ENCODE measurements around the gene EVI2A. TPM values are rescaled to one million over a fixed set of nuclear protein-coding genes. Genes with fewer than 3 reads are reported as not detected.

Gene EVI2A
- total RNA-seq, 2 experiments from 2014 or later = 37.8 to 38.4 TPM

DNA sequence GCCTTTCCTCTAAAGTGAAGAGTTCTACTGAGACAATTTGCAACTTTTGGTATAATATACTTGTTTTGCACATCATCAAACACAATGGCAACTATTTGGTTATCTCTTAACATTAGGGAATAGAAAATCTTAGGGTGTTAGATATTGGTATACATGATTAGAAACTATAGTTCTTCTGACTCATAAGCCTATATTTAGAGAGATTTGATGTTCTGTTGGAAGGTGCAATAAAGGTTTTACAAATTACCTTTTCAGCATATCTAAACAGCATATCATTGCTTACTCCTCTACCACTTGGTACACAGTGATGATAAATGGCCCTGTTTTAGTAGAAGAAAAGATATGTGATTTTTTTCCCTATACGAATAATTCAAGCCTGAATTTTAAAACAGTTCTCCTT lies 13.8 kb downstream of the EVI2A start:
- Histone ChIP-seq H3K27ac (ENCODE audit: low read depth in 1 of 2, low read length in 2 of 2) (peak overlapping the region; percentile 74 to 93), H3K4me1 (ENCODE audit: insufficient read depth, low read length) (peaks cover 20% of the 10 kb centered on the region), H3K36me3 (ENCODE audit: insufficient read depth, low read length) (peaks cover 48% of the 10 kb centered on the region), H3K9me3 (ENCODE audit: control insufficient read depth in 1 of 2, insufficient read depth in 1 of 2, low read length in 2 of 2) (peaks cover 0 to 2% of the 10 kb centered on the region in 2 experiments), H3K4me3 (ENCODE audit: low read length) (peak overlapping the region; percentile 67), H3K27me3 (ENCODE audit: control insufficient read depth in 1 of 2, insufficient read depth in 2 of 2, low read length in 2 of 2) (no peaks in the 10 kb centered on the region)
- H3K4me3 Mint-ChIP-seq = peak overlapping the region; percentile 92
- H3K4me1 Mint-ChIP-seq (ENCODE audit: low read depth) = peaks cover 72% of the 10 kb centered on the region
- TF ChIP-seq, protein P1, sequence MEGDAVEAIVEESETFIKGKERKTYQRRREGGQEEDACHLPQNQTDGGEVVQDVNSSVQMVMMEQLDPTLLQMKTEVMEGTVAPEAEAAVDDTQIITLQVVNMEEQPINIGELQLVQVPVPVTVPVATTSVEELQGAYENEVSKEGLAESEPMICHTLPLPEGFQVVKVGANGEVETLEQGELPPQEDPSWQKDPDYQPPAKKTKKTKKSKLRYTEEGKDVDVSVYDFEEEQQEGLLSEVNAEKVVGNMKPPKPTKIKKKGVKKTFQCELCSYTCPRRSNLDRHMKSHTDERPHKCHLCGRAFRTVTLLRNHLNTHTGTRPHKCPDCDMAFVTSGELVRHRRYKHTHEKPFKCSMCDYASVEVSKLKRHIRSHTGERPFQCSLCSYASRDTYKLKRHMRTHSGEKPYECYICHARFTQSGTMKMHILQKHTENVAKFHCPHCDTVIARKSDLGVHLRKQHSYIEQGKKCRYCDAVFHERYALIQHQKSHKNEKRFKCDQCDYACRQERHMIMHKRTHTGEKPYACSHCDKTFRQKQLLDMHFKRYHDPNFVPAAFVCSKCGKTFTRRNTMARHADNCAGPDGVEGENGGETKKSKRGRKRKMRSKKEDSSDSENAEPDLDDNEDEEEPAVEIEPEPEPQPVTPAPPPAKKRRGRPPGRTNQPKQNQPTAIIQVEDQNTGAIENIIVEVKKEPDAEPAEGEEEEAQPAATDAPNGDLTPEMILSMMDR (IDR thresholded peaks at IDR 0.05) = no peak
- H3K36me3 Mint-ChIP-seq (ENCODE audit: low read depth) = peaks cover 72% of the 10 kb centered on the region
- DNase-seq = no peak
- no peaks in the 10 kb centered on the region for H3K27me3 Mint-ChIP-seq
- H3K9me3 Mint-ChIP-seq = peaks cover 9% of the 10 kb centered on the region
- peak overlapping the region; percentile 97 for H3K27ac Mint-ChIP-seq
- no peak for ATAC-seq (ENCODE audit: poor library complexity)
- ChIA-PET CTCF (interaction anchor here (2.2 kb wide), 1 partner anchor 42 kb away, joined by 7 read pairs; no protein-coding TSS in a partner anchor), POLR2A (interaction anchor here (1.4 to 9.9 kb wide), 2 partner anchors 9 to 15 kb away, joined by 8 to 157 read pairs; partner anchors contain the start of gene EVI2A)
- intact Hi-C loops (cut with DNase I, micrococcal nuclease) = loop anchor here (2.0 to 5.0 kb wide), 2 partner anchors 13 to 65 kb away; partner anchors contain the start of gene EVI2A (in 1 of the 2)

DNA sequence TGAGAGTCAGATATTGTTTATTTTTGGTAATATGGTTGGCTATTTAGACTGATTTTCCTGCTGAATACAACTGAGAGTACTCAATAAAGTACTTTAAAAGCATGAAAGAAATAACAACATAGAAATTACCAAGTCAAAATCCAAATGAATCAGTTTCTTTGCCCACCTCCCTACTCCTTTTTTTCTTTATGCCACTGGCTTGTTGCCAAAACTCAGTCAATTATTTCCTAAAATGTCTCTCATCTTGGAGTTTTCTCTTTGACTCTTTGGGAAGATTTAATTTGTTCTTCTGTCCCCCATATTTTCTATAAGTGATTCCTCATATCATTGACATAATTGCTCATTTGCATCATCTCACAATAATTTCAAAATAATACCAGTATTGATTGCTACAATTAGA lies 21.8 kb downstream of the EVI2A start:
- POLR2A ChIA-PET = no interaction called here
- no peak for ATAC-seq (ENCODE audit: poor library complexity)
- Mint-ChIP-seq H3K36me3 (ENCODE audit: low read depth) (peaks cover 25% of the 10 kb centered on the region), H3K4me1 (ENCODE audit: low read depth) (peaks cover 55% of the 10 kb centered on the region), H3K27me3 (no peaks in the 10 kb centered on the region), H3K27ac (no peak overlapping the region), H3K9me3 (peaks cover 3% of the 10 kb centered on the region), H3K4me3 (no peak overlapping the region)
- CTCF ChIA-PET = no interaction called here
- H3K27me3 ChIP-seq (ENCODE audit: control insufficient read depth in 1 of 2, insufficient read depth in 2 of 2, low read length in 2 of 2) = no peaks in the 10 kb centered on the region
- intact Hi-C loops (cut with DNase I, micrococcal nuclease) = no loop called here
- H3K4me3 ChIP-seq (ENCODE audit: low read length) = no peak overlapping the region
- TF ChIP-seq, protein P1 (IDR thresholded peaks at IDR 0.05) = no peak
- no peak overlapping the region for H3K27ac ChIP-seq (ENCODE audit: low read depth in 1 of 2, low read length in 2 of 2)
- H3K9me3 ChIP-seq (ENCODE audit: control insufficient read depth in 1 of 2, insufficient read depth in 1 of 2, low read length in 2 of 2) = peaks cover 0 to 4% of the 10 kb centered on the region in 2 experiments
- no peaks in the 10 kb centered on the region for H3K4me1 ChIP-seq (ENCODE audit: insufficient read depth, low read length)
- peaks cover 21% of the 10 kb centered on the region for H3K36me3 ChIP-seq (ENCODE audit: insufficient read depth, low read length)
- DNase-seq = no peak

DNA sequence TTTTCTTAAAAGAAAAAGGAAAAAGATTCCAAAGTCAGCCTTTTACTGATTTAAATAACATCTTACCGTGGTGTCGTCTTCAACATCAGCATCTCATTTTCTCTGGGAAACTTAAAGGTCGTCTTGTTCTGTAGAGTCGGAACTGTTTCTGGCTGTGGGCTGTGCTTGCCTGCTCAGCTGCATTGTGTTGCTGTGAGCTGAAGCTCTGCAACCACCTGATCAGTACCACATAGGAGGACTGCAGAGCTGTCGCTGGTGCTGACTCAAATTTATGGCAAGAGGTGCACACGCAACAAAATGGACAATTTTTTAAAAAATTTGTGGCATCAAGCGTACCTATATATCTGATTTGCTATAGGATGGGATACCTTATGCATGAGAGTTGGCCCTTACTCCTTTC lies 24.3 kb downstream of the EVI2A start, which contains the start of gene OMG:
Gene OMG (minus strand): TSS at position 150 of the 400 bp plus-strand sequence. CDS start 908 bp downstream, outside the sequence.
- intact Hi-C loops (cut with DNase I, micrococcal nuclease) = no loop called here
- ChIA-PET CTCF (no interaction called here), POLR2A (no interaction called here)
- H3K27ac Mint-ChIP-seq = no peak within 1 kb of the TSS
- Histone ChIP-seq H3K9me3 (ENCODE audit: control insufficient read depth in 1 of 2, insufficient read depth in 1 of 2, low read length in 2 of 2) (no peaks in the 10 kb centered on the region), H3K27ac (ENCODE audit: low read depth in 1 of 2, low read length in 2 of 2) (no peak within 1 kb of the TSS), H3K36me3 (ENCODE audit: insufficient read depth, low read length) (no peaks in the 10 kb centered on the region), H3K4me1 (ENCODE audit: insufficient read depth, low read length) (no peaks in the 10 kb centered on the region), H3K27me3 (ENCODE audit: control insufficient read depth in 1 of 2, insufficient read depth in 2 of 2, low read length in 2 of 2) (no peaks in the 10 kb centered on the region), H3K4me3 (ENCODE audit: low read length) (no peak within 1 kb of the TSS)
- no peaks in the 10 kb centered on the region for H3K27me3 Mint-ChIP-seq
- DNase-seq (no peak), ATAC-seq (ENCODE audit: poor library complexity) (no peak)
- TF ChIP-seq, protein P1 (IDR thresholded peaks at IDR 0.05) = no peak
- no peak within 1 kb of the TSS for H3K4me3 Mint-ChIP-seq
- H3K4me1 Mint-ChIP-seq (ENCODE audit: low read depth) = peaks cover 40% of the 10 kb centered on the region
- no peaks in the 10 kb centered on the region for H3K9me3 Mint-ChIP-seq
- H3K36me3 Mint-ChIP-seq (ENCODE audit: low read depth) = no peaks in the 10 kb centered on the region

All from CD4-positive, alpha-beta T cell (primary cell).